ENCODE results near the gene ASIC2.

Gene ASIC2

GRCh38 chr17:33072421-33073161, 220.5 kb downstream of the ASIC2 start:
- TF ChIP-seq, protein P1, sequence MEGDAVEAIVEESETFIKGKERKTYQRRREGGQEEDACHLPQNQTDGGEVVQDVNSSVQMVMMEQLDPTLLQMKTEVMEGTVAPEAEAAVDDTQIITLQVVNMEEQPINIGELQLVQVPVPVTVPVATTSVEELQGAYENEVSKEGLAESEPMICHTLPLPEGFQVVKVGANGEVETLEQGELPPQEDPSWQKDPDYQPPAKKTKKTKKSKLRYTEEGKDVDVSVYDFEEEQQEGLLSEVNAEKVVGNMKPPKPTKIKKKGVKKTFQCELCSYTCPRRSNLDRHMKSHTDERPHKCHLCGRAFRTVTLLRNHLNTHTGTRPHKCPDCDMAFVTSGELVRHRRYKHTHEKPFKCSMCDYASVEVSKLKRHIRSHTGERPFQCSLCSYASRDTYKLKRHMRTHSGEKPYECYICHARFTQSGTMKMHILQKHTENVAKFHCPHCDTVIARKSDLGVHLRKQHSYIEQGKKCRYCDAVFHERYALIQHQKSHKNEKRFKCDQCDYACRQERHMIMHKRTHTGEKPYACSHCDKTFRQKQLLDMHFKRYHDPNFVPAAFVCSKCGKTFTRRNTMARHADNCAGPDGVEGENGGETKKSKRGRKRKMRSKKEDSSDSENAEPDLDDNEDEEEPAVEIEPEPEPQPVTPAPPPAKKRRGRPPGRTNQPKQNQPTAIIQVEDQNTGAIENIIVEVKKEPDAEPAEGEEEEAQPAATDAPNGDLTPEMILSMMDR (IDR thresholded peaks at IDR 0.05; ENCODE audit: low read depth, low read length, missing control alignments): no peak
- H3K4me3 ChIP-seq (replicated peaks; ENCODE audit: low read depth, low read length): no peak overlapping the region
- DNase-seq (ENCODE audit: extremely low read depth, low read depth): no peak

- no peak for DNase-seq (ENCODE audit: extremely low read depth, low read depth)
- TF ChIP-seq, protein P1 (IDR thresholded peaks at IDR 0.05; ENCODE audit: low read depth, low read length, missing control alignments): no peak
- no peak overlapping the region for H3K4me3 ChIP-seq (replicated peaks; ENCODE audit: low read depth, low read length)
Observed at GRCh38 chr17:33071656-33072055, 221.4 kb downstream of the ASIC2 start.

- no peak for DNase-seq (ENCODE audit: extremely low read depth, low read depth)
- TF ChIP-seq, protein P1 (IDR thresholded peaks at IDR 0.05; ENCODE audit: low read depth, low read length, missing control alignments): no peak
- no peak overlapping the region for H3K4me3 ChIP-seq (replicated peaks; ENCODE audit: low read depth, low read length)
Observed at GRCh38 chr17:33057564-33057963, 235.5 kb downstream of the ASIC2 start.

- TF ChIP-seq, protein P1 (IDR thresholded peaks at IDR 0.05; ENCODE audit: low read depth, low read length, missing control alignments): no peak
- no peak for DNase-seq (ENCODE audit: extremely low read depth, low read depth)
- H3K4me3 ChIP-seq (replicated peaks; ENCODE audit: low read depth, low read length): no peak overlapping the region
Observed at GRCh38 chr17:33056399-33057146, 236.5 kb downstream of the ASIC2 start.

DNA sequence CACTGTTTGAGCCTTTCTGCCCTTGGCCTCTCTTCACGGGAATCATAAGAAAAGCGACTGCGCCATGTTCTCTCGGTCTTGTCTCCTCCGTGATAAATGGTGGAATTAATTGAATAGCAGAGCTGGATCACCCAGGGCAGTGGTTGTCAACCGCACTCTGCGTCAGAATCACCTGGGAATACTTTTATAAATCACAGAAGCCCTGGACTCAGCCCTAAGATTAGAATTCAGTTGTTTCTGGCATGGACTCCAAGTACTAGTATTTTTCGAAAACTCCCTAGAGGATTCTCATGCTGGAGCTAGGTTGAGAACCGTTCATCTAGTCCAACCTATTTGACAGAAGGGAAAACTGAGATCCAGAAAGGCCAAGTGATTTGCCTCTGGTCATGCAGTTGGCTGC, 237.3 kb downstream of the ASIC2 start:
- TF ChIP-seq, protein P1 (IDR thresholded peaks at IDR 0.05; ENCODE audit: low read depth, low read length, missing control alignments): no peak
- no peak for DNase-seq (ENCODE audit: extremely low read depth, low read depth)
- no peak overlapping the region for H3K4me3 ChIP-seq (replicated peaks; ENCODE audit: low read depth, low read length)

GRCh38 chr17:33055171-33055611, 237.9 kb downstream of the ASIC2 start:
- DNase-seq (ENCODE audit: extremely low read depth, low read depth): no peak
- H3K4me3 ChIP-seq (replicated peaks; ENCODE audit: low read depth, low read length): no peak overlapping the region
- TF ChIP-seq, protein P1 (IDR thresholded peaks at IDR 0.05; ENCODE audit: low read depth, low read length, missing control alignments): no peak
